ENCODE data around the gene FAM193B. TPM values are rescaled to one million over a fixed set of nuclear protein-coding genes. Genes with fewer than 3 reads are reported as not detected.
A peak's percentile ranks its signal among the peaks of the same experiment; 100 is the strongest.
"Not testable (repeated sequence)": the region's sequence is repeated elsewhere in the genome, so short reads cannot be mapped to it uniquely, and the experiment has no call there.

The FAM193B gene
- total and polyA plus RNA-seq, 8 donors = 30.1 to 519 (median 45.0) TPM

DNA sequence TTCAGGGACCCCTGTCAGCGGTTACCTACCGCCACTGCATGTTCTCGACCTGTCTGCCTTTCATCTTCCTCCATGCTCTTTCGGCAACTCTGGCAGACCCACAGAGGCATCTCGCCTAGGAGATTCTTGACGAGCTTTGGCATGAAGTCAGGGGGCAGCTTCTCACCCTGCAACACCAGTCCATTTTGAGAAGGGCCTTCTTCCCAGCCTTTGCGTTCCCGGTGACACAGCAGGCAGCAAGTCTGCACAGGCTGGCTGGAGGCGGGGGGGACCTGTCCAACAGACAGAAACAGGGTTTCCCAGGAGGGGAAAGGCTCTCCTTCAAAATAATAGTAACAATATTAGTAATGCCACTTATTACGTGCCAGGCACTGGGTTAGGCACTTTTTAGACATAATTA lies 15.5 kb downstream of the FAM193B start:
- 92 to 93% methylated on average over 10 of the region's 10 CpGs for WGBS, 2 donors
- peak overlapping the region in 1 of 4 donors; percentile 41 for H3K27ac ChIP-seq
- peaks cover 0 to 16% (median 2%) of the 10 kb centered on the region in 3 donors for H3K36me3 ChIP-seq
- H3K4me3 ChIP-seq = no peak overlapping the region
- H3K9me3 ChIP-seq = no peaks in the 10 kb centered on the region
- FAIRE-seq = no peak
- H3K4me1 ChIP-seq = peaks cover 8 to 29% (median 19%) of the 10 kb centered on the region in 3 donors
- intact Hi-C loops (cut with DNase I) = no loop called here
- ATAC-seq = no peak
- H3K27me3 ChIP-seq = no peaks in the 10 kb centered on the region
- no peak for DNase-seq
- TF ChIP-seq, protein P1, sequence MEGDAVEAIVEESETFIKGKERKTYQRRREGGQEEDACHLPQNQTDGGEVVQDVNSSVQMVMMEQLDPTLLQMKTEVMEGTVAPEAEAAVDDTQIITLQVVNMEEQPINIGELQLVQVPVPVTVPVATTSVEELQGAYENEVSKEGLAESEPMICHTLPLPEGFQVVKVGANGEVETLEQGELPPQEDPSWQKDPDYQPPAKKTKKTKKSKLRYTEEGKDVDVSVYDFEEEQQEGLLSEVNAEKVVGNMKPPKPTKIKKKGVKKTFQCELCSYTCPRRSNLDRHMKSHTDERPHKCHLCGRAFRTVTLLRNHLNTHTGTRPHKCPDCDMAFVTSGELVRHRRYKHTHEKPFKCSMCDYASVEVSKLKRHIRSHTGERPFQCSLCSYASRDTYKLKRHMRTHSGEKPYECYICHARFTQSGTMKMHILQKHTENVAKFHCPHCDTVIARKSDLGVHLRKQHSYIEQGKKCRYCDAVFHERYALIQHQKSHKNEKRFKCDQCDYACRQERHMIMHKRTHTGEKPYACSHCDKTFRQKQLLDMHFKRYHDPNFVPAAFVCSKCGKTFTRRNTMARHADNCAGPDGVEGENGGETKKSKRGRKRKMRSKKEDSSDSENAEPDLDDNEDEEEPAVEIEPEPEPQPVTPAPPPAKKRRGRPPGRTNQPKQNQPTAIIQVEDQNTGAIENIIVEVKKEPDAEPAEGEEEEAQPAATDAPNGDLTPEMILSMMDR (IDR thresholded peaks at IDR 0.05) = no peak

DNA sequence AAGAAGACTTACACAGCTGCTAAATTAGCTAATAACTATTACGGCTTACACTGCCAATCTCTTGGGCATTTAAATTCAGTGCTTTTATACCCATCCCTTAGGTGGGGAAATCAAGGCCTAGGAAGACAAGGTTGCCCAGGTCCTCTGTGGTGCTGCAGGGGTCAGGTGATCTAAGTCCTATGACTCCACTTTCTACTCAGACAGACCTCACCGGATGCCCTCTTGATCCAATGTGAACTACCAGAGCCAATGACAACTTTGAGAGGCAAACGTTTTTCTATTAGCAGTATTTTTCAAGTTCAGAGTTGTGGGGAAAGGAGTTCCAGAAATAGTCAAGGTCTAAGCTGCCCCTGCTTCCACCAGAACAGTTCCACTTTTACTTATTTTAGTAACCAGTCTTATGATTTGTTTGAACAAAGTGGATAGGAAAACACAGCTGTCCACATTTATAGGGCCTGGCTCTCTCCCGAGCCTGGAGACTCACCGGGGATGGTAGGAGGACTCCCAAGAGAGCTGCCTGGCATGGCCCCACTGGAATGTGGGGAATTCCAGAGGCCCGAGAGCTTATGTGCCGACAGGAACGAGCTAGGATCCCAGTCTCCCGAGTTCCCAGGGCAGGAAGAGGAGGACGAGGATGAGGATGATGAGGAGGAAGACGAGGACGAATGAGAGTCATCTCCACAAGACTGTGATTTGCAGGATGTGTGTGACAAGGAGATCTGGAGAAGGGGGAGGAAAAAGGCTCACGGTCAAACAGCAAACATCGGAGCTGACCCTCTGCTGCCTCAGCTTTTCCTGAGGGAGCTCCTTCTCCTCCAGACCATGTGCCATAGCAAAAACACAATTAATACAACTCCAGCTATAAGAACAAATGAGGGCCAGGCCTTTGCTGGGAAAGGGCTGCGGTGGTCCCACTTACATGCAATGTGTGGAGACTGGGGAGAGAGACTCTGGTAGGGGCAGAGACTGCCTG lies 16.7 kb downstream of the FAM193B start:
- H3K36me3 ChIP-seq = peaks cover 0 to 16% (median 2%) of the 10 kb centered on the region in 3 donors
- no peak for FAIRE-seq
- no peaks in the 10 kb centered on the region for H3K9me3 ChIP-seq
- WGBS, 2 donors = 25 to 27% methylated on average over 15 of the region's 15 CpGs
- no peak overlapping the region for H3K4me3 ChIP-seq
- peak; percentile 40 to 91 (median 78) for ATAC-seq
- no peaks in the 10 kb centered on the region for H3K27me3 ChIP-seq
- TF ChIP-seq, protein P1 (IDR thresholded peaks at IDR 0.05) = no peak
- H3K4me1 ChIP-seq = peaks cover 8 to 29% (median 19%) of the 10 kb centered on the region in 3 donors
- peak in 1 of 6 donors; percentile 57 for DNase-seq
- H3K27ac ChIP-seq = peak overlapping the region; percentile 6 to 50 (median 32)
- intact Hi-C loops (cut with DNase I) = no loop called here

DNA sequence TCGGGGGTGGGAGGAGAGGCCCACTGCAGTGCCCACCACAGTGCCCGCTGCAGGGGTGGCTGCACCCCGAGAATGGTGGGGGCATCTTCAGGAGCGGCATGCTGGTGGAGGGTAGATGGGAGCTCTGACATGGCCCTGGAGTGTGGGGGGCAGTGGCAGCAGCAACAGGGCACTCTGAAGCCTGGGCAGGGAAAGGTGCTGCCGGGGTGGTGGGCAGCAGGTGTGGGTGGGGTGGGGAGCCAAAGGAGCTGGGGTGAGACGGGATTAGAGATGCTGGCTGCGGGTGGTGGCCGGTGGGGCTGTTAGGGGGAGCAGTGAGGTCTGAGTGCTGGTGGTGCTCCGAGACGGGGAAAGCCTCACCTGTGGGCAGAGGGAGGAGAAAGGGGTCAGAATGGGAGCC lies 18.0 kb downstream of the FAM193B start:
- TF ChIP-seq, protein P1 (IDR thresholded peaks at IDR 0.05) = no peak
- Histone ChIP-seq H3K4me1 (peaks cover 8 to 29% (median 19%) of the 10 kb centered on the region in 3 donors), H3K36me3 (peaks cover 0 to 27% (median 0%) of the 10 kb centered on the region in 3 donors), H3K9me3 (no peaks in the 10 kb centered on the region), H3K4me3 (no peak overlapping the region), H3K27me3 (no peaks in the 10 kb centered on the region), H3K27ac (peak overlapping the region in 1 of 4 donors; percentile 41)
- intact Hi-C loops (cut with DNase I) = no loop called here
- FAIRE-seq = no peak
- no peak for ATAC-seq
- DNase-seq = no peak
- WGBS, 2 donors = 95 to 98% methylated on average over 10 of the region's 10 CpGs

DNA sequence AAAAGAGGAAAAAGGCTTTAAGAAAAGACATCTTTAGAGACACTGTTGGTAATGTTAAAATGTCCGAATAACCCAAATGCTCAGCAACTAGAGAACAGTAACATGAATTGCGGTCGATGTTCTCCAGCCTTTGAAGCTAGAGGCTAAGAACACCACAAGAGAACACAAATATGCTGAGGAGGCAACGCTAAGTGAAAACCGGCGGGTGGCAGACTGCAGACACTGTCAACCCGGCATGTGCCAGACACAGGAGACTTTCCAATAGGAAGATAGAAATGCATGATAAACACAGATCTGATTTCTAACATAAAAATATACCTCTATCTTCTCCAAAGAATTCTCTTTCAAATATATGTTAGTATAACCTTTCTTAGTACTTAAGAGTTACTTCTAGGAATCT lies 19.2 kb downstream of the FAM193B start:
- DNase-seq (no peak), FAIRE-seq (no peak), ATAC-seq (no peak)
- TF ChIP-seq, protein P1 (IDR thresholded peaks at IDR 0.05) = no peak
- Histone ChIP-seq H3K36me3 (peaks cover 0 to 38% (median 0%) of the 10 kb centered on the region in 3 donors), H3K9me3 (no peaks in the 10 kb centered on the region), H3K4me3 (no peak overlapping the region), H3K27me3 (no peaks in the 10 kb centered on the region), H3K27ac (no peak overlapping the region), H3K4me1 (peaks cover 8 to 29% (median 19%) of the 10 kb centered on the region in 3 donors)
- intact Hi-C loops (cut with DNase I) = no loop called here
- WGBS, 2 donors = 94% methylated on average over 7 of the region's 7 CpGs

DNA sequence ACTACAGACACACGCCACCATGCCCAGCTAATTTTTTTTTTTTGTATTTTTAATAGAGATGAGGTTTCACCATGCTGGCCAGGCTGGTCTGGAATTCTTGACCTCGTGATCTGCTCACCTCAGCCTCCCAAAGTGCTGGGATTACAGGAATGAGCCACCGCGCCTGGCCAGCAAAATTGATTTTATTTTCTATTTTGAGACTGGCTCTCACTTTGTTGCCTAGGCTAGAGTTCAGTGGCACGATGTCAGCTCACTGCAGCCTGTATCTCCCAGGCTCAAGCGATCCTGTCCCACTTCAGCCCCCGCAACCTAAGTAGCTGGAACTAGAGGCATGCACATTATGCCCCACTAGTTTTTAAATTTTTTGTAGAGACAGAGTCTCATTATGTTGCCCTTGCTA lies 19.9 kb downstream of the FAM193B start:
- H3K9me3 ChIP-seq; ATAC-seq; H3K27ac ChIP-seq; intact Hi-C loops (cut with DNase I); H3K27me3 ChIP-seq; H3K4me3 ChIP-seq; FAIRE-seq: not testable (repeated sequence)
- peaks cover 8 to 23% (median 19%) of the 10 kb centered on the region in 3 donors for H3K4me1 ChIP-seq
- DNase-seq = peak in 1 of 6 donors; percentile 3
- 94 to 96% methylated on average over 7 of the region's 7 CpGs for WGBS, 2 donors
- peaks cover 0 to 45% (median 0%) of the 10 kb centered on the region in 3 donors for H3K36me3 ChIP-seq
